Neural progenitor cell (in vitro differentiated cells): ENCODE measurements around the gene LCE5A.

Experiments used
- EZH2 ChIP-seq: fragments of 200-600 bp; sonication (generic); IDR thresholded peaks from 2 replicates; pipeline ENCODE4 v1.6.1; 2017; ENCODE audit warnings: antibody characterized with exemption, mild to moderate bottlenecking, moderate library complexity
- EZH2phosphoT487 ChIP-seq: fragments of 200-600 bp; sonication (generic); IDR thresholded peaks from 2 replicates; pipeline ENCODE4 v1.6.1; 2017; ENCODE audit warnings: antibody characterized with exemption
- TF ChIP-seq, protein P1 (sequence below): fragments of 200-600 bp; sonication (generic); IDR thresholded peaks from 2 replicates; pipeline ENCODE4 v1.5.1; 2017; ENCODE audit warnings: antibody characterized with exemption, mild to moderate bottlenecking

DNA sequence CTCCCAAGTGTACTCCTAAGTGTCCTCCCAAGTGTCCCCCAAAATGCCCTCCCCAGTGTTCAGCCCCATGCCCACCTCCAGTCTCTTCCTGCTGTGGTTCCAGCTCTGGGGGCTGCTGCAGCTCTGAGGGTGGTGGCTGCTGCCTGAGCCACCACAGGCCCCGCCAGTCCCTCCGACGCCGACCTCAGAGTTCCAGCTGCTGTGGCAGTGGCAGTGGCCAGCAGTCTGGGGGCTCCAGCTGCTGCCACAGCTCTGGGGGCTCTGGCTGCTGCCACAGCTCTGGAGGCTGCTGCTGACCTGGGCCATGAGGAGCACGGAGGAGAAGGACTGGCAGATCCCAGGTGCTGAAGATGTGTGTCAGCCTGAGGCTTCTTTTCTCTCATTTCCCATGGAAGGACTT lies 993 bp downstream of the LCE5A start:
- TF ChIP-seq, protein P1, sequence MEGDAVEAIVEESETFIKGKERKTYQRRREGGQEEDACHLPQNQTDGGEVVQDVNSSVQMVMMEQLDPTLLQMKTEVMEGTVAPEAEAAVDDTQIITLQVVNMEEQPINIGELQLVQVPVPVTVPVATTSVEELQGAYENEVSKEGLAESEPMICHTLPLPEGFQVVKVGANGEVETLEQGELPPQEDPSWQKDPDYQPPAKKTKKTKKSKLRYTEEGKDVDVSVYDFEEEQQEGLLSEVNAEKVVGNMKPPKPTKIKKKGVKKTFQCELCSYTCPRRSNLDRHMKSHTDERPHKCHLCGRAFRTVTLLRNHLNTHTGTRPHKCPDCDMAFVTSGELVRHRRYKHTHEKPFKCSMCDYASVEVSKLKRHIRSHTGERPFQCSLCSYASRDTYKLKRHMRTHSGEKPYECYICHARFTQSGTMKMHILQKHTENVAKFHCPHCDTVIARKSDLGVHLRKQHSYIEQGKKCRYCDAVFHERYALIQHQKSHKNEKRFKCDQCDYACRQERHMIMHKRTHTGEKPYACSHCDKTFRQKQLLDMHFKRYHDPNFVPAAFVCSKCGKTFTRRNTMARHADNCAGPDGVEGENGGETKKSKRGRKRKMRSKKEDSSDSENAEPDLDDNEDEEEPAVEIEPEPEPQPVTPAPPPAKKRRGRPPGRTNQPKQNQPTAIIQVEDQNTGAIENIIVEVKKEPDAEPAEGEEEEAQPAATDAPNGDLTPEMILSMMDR, result no peak
- TF ChIP-seq EZH2 (no peak), EZH2phosphoT487 (no peak)
